Progenitor cell of endocrine pancreas (in vitro differentiated cells): Measurements from ENCODE around the gene APCDD1L. TPM values are rescaled to one million over a fixed set of nuclear protein-coding genes. Genes with fewer than 3 reads are reported as not detected.

Experiments used
- DNase-seq: peaks from one replicate; pipeline ENCODE4 v3.0.0; 2021; ENCODE audit warnings: low spot score; ENCODE audit not compliant: unreplicated experiment
- H3K27ac Mint-ChIP-seq: 2 replicates; pipeline ENCODE4 v1.8.0; 2021; ENCODE audit warnings: mild to moderate bottlenecking, moderate library complexity, mixed read lengths
- H3K27me3 Mint-ChIP-seq: 2 replicates; pipeline ENCODE4 v1.8.0; 2021; ENCODE audit warnings: mixed read lengths
- H3K36me3 Mint-ChIP-seq: 2 replicates; pipeline ENCODE4 v1.8.0; 2022; ENCODE audit warnings: mixed read lengths; ENCODE audit not compliant: insufficient read depth
- H3K4me1 Mint-ChIP-seq: 2 replicates; pipeline ENCODE4 v1.8.0; 2021; ENCODE audit warnings: low read depth, mixed read lengths
- H3K4me3 Mint-ChIP-seq: 2 replicates; pipeline ENCODE4 v1.8.0; 2021; ENCODE audit warnings: low read depth, mild to moderate bottlenecking, moderate library complexity, mixed read lengths
- H3K9me3 Mint-ChIP-seq: 2 replicates; pipeline ENCODE4 v1.8.0; 2021; ENCODE audit warnings: low read depth, mixed read lengths
- total RNA-seq: library from RNA; stranded (reverse); gene quantifications from 2 replicates; pipeline ENCODE4 v1.2.1, GENCODE V29; 2021
- TF ChIP-seq, protein P1 (sequence below): fragments of 200-600 bp; sonication (generic); IDR thresholded peaks from one replicate; pipeline ENCODE4 v1.5.0; 2021; ENCODE audit warnings: antibody characterized with exemption, mild to moderate bottlenecking; ENCODE audit not compliant: unreplicated experiment

APCDD1L gene
- total RNA-seq, 1 donor from 2014 or later, result not detected

- Mint-ChIP-seq H3K4me1 (no peaks in the 10 kb centered on the region), H3K27ac (no peak overlapping the region)
These were observed 62.4 kb downstream of the APCDD1L start for GRCh38 chr20:58452667-58453255.

GRCh38 chr20:58450254-58450653 is 64.9 kb downstream of the APCDD1L start:
- H3K27ac Mint-ChIP-seq, result no peak overlapping the region
- H3K27me3 Mint-ChIP-seq, result no peaks in the 10 kb centered on the region
- H3K36me3 Mint-ChIP-seq, result peaks cover 13% of the 10 kb centered on the region
- no peaks in the 10 kb centered on the region for H3K4me1 Mint-ChIP-seq
- TF ChIP-seq, protein P1, sequence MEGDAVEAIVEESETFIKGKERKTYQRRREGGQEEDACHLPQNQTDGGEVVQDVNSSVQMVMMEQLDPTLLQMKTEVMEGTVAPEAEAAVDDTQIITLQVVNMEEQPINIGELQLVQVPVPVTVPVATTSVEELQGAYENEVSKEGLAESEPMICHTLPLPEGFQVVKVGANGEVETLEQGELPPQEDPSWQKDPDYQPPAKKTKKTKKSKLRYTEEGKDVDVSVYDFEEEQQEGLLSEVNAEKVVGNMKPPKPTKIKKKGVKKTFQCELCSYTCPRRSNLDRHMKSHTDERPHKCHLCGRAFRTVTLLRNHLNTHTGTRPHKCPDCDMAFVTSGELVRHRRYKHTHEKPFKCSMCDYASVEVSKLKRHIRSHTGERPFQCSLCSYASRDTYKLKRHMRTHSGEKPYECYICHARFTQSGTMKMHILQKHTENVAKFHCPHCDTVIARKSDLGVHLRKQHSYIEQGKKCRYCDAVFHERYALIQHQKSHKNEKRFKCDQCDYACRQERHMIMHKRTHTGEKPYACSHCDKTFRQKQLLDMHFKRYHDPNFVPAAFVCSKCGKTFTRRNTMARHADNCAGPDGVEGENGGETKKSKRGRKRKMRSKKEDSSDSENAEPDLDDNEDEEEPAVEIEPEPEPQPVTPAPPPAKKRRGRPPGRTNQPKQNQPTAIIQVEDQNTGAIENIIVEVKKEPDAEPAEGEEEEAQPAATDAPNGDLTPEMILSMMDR, result no peak
- H3K4me3 Mint-ChIP-seq, result no peak overlapping the region
- no peak for DNase-seq
- H3K9me3 Mint-ChIP-seq, result peaks cover 11% of the 10 kb centered on the region

More at GRCh38 chr20:58452667-58453255, 62.4 kb downstream of the APCDD1L start:
- H3K36me3 Mint-ChIP-seq, result peaks cover 12% of the 10 kb centered on the region
- TF ChIP-seq, protein P1, result no peak
- no peak for DNase-seq
- H3K27me3 Mint-ChIP-seq, result no peaks in the 10 kb centered on the region
- H3K4me3 Mint-ChIP-seq, result no peak overlapping the region
- H3K9me3 Mint-ChIP-seq, result peaks cover 11% of the 10 kb centered on the region

DNA sequence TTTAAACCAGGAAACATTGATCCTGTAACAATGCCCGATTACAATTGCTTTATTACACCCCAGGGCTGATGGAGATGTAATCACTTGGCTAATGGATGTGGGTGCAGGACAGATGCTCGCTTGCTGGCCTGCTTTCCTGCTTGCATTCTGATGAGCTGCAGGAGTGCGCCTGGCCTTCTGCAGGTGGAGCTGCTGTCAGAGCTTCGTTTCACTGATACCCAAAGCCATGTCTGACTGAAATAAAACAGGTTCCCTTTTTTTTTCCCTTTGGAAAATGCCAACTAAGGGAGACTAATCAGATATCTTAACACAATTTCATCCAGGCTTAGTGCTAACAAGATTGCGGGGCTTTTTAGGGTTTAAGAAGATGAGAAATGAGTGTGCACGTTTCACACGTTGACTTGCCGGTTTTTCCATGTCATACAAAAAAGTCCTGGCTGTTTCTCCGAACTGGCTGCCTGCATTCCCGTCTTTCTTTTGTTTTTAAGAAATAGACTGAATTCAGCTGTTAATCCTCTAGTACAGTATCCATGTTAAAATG is 65.4 kb downstream of the APCDD1L start:
- DNase-seq, result no peak
- H3K27ac Mint-ChIP-seq, result no peak overlapping the region
- TF ChIP-seq, protein P1, result no peak
- H3K4me3 Mint-ChIP-seq, result no peak overlapping the region
- peaks cover 12% of the 10 kb centered on the region for H3K36me3 Mint-ChIP-seq
- H3K4me1 Mint-ChIP-seq, result no peaks in the 10 kb centered on the region
- H3K27me3 Mint-ChIP-seq, result no peaks in the 10 kb centered on the region
- peaks cover 9% of the 10 kb centered on the region for H3K9me3 Mint-ChIP-seq

DNA sequence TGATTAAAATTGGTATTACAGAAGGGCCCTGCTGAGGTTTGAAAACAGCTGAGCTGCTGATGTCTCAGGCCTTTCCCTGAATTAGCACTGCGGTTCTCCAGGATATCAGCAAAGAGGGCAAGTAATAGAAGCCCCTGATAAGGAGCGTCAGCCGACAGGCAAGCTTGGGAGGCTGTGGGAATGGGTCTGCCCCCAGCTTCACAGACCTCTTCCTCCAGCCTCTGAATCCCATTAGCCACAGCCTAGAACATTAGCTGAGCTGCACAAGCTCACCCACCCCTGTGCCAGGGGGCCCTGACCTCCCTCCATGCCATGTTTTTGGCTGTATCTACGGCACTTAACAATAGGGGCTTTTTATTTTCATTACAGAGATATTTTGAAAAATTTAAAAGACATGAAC is 66.2 kb downstream of the APCDD1L start:
- Mint-ChIP-seq H3K4me3 (no peak overlapping the region), H3K36me3 (peaks cover 5% of the 10 kb centered on the region), H3K27ac (no peak overlapping the region), H3K27me3 (no peaks in the 10 kb centered on the region), H3K4me1 (no peaks in the 10 kb centered on the region), H3K9me3 (peaks cover 1% of the 10 kb centered on the region)
- TF ChIP-seq, protein P1, result no peak
- no peak for DNase-seq

GRCh38 chr20:58447511-58448391 is 67.4 kb downstream of the APCDD1L start:
- Mint-ChIP-seq H3K36me3 (peaks cover 6% of the 10 kb centered on the region), H3K27ac (peak overlapping the region; percentile 31), H3K9me3 (no peaks in the 10 kb centered on the region), H3K4me3 (no peak overlapping the region), H3K4me1 (no peaks in the 10 kb centered on the region), H3K27me3 (no peaks in the 10 kb centered on the region)
- TF ChIP-seq, protein P1, result peak; percentile 69
- DNase-seq, result peak; percentile 30
